Measurements from ENCODE around the gene NPEPL1. TPM values are rescaled to one million over a fixed set of nuclear protein-coding genes. Genes with fewer than 3 reads are reported as not detected.

NPEPL1 gene
- total and polyA plus RNA-seq, 10 of the 15 experiments (the other 5 are each of a cell fraction or from before 2014, with no cell fraction given): 0.08 to 21.3 (median 10.2) TPM

DNA sequence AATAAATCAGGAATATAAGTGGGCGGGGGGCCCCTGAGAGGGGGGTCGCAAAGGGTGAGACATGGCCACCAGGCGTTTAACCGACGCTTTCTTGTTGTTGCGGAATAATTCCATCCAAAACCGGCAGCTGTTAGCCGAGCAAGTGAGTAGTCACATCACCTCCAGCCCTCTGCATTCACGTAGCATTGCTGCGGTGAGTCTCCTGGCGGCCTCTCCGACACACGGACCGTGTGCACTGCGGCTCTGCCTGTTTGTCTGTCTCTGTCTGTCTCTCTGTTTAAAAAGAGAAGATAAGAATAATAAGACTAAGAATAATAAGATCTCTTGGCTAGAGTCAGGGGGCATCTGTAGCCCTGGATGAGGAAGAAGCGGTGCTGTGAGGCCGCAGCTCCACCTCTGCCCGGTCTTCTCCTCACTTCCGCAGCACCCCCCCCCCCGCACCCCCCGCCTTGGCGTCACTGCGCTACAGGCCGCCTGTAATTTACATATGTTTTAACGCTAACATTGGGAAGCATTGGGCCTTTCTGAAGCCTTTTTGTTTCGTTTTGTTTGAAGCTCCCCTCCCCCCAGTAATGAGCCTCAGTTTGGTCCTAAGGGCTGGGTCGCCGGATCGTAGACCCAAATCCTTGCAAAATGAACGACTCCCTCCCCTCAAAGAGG lies 40.5 kb upstream of the NPEPL1 start (continued):
- TF ChIP-seq CEBPZ (IDR thresholded peaks at IDR 0.05; ENCODE audit: low read depth, low read length) (no peak), CTCF (IDR thresholded peaks at IDR 0.05 in 2 of 3, conservative IDR thresholded peaks at IDR 0.05 in 1 of 3; ENCODE audit: control insufficient read depth in 2 of 3, extremely low read depth in 1 of 3, insufficient read depth in 1 of 3, low read depth in 3 of 3, low read length in 3 of 3) (no peak), MEF2B (IDR thresholded peaks at IDR 0.05; ENCODE audit: partially characterized antibody, poor library complexity, severe bottlenecking) (no peak), TARDBP (IDR thresholded peaks at IDR 0.05; ENCODE audit: borderline replicate concordance) (0 out of 2 replicates have a peak, but pooled peaks have one; percentile 41), TAF1 (IDR thresholded peaks at IDR 0.05; ENCODE audit: borderline replicate concordance, low read depth, low read length) (peak; percentile 73), YY1 (IDR thresholded peaks at IDR 0.05; ENCODE audit: low read depth, low read length) (0 out of 2 replicates have a peak, but pooled peaks have one; percentile 17), IRF5 (IDR thresholded peaks at IDR 0.05; ENCODE audit: borderline replicate concordance) (no peak), ZZZ3 (IDR thresholded peaks at IDR 0.05; ENCODE audit: control insufficient read depth, insufficient read length, low read depth) (no peak), MYC (IDR thresholded peaks at IDR 0.05; ENCODE audit: insufficient read depth, insufficient read length, insufficient replicate concordance, low read length, severe bottlenecking) (no peak), CREM (IDR thresholded peaks at IDR 0.05; ENCODE audit: low read depth) (peak; percentile 82), RUNX3 (IDR thresholded peaks at IDR 0.05; ENCODE audit: low read length) (no peak), DPF2 (IDR thresholded peaks at IDR 0.05) (0 out of 2 replicates have a peak, but pooled peaks have one; percentile 42), FOS (IDR thresholded peaks at IDR 0.05; ENCODE audit: borderline replicate concordance, extremely low read depth, insufficient read length) (no peak), POU2F2 (IDR thresholded peaks at IDR 0.05; ENCODE audit: borderline replicate concordance, low read depth, low read length) (peak; percentile 82; the same call in 2 of the 3 replicates), STAT3 (IDR thresholded peaks at IDR 0.05; ENCODE audit: low read depth, low read length) (no peak), NFYA (IDR thresholded peaks at IDR 0.05; ENCODE audit: borderline replicate concordance, low read depth, low read length) (no peak), SIN3A (IDR thresholded peaks at IDR 0.05; ENCODE audit: low read depth, low read length) (peak; percentile 22; the same call in 1 of the 2 replicates), TBL1XR1 (IDR thresholded peaks at IDR 0.05; ENCODE audit: low read depth, low read length) (no peak), TCF7 (IDR thresholded peaks at IDR 0.05; ENCODE audit: borderline replicate concordance) (no peak), SP1 (IDR thresholded peaks at IDR 0.05; ENCODE audit: low read depth, low read length) (no peak), SUPT20H (IDR thresholded peaks at IDR 0.05; ENCODE audit: borderline replicate concordance, control insufficient read depth, low read depth, low read length) (no peak), GABPA (IDR thresholded peaks at IDR 0.05; ENCODE audit: low read depth) (peak; percentile 68)

Data from GM12878 (cell line).